Adrenal gland (tissue), 12 donors: ENCODE data around the gene KIF6. TPM values are rescaled to one million over a fixed set of nuclear protein-coding genes. Genes with fewer than 3 reads are reported as not detected.
"Not testable (repeated sequence)": the region's sequence is repeated elsewhere in the genome, so short reads cannot be mapped to it uniquely, and the experiment has no call there.

Experiments used
- DNase-seq, 7 donors: peaks; one replicate each; pipeline ENCODE4 v3.0.0-alpha.2; 2019 to 2020
- H3K27ac ChIP-seq, 5 donors: fragments of 200-600 bp; sonication (generic) in 4 of 5; 1 replicate in 3 of 5; 2 replicates in 2 of 5; pipeline versions ENCODE4 v1.5.1 to v1.8.0; 2016 to 2020; ENCODE audit warnings: mild to moderate bottlenecking in 1 of 5
- H3K27me3 ChIP-seq: fragments of 200-600 bp; 2 replicates; pipeline ENCODE4 v1.8.0; 2021
- H3K36me3 ChIP-seq, 2 donors: fragments of 200-600 bp; replicated peaks in 1 of 2; 1 replicate in 1 of 2; 2 replicates in 1 of 2; pipeline versions ENCODE4 v1.5.1 to v1.8.0; 2018 to 2022
- H3K4me1 ChIP-seq, 2 donors: fragments of 200-600 bp; replicated peaks in 1 of 2; 1 replicate in 1 of 2; 2 replicates in 1 of 2; pipeline versions ENCODE4 v1.5.1 to v1.8.0; 2018 to 2021
- H3K4me3 ChIP-seq, 4 donors: fragments of 200-600 bp; sonication (generic) in 3 of 4; one replicate each; pipeline ENCODE4 v1.5.1; 2016 to 2018
- H3K9me3 ChIP-seq, 3 donors: fragments of 200-600 bp; sonication (generic) in 1 of 3; replicated peaks in 1 of 3; 1 replicate in 2 of 3; 2 replicates in 1 of 3; pipeline versions ENCODE4 v1.5.1 to v1.8.0; 2016 to 2021
- CTCF ChIP-seq, 6 experiments: fragments of 450-650 bp in 4 of 6; fragments of 200-600 bp in 2 of 6; sonication (generic) in 1 of 6; IDR thresholded peaks; 1 replicate in 5 of 6; 2 replicates in 1 of 6; pipeline versions ENCODE4 v1.5.1 to v1.8.0; 2016 to 2021; ENCODE audit warnings: antibody characterized with exemption in 6 of 6, mild to moderate bottlenecking in 2 of 6, moderate library complexity in 1 of 6
- POLR2A ChIP-seq, 2 donors: fragments of 450-650 bp; IDR thresholded peaks; one replicate each; pipeline ENCODE4 v1.6.1; 2017; ENCODE audit warnings: antibody characterized with exemption in 2 of 2, mild to moderate bottlenecking in 2 of 2, moderate library complexity in 1 of 2
- WGBS, 4 donors: extraction: QIAGEN DNeasy Blood & Tissue Kit in 2 of 4; methylation state at CpG; one replicate each; pipeline versions ENCODE4 v1.1.5 to v1.1.7; 2013 to 2017; 5-methylcytosine and 5-hydroxymethylcytosine counted together
- intact Hi-C, 2 donors: fragments of 100-400 bp; cut with DNase I; formaldehyde crosslinking; loops; one replicate each; pipeline versions ENCODE4 v1.14.1 to v1.15.0; 2022 to 2023
- polyA plus RNA-seq, 3 donors: library from polyadenylated mRNA; stranded (reverse); fragments of 200-250 nt in 2 of 3; fragments of 350-450 nt in 1 of 3; fragmentation: Illumina TruSeq in 1 of 3; extraction: RNeasy Lipid Tissue Mini Kit (QIAGEN cat#74804) in 1 of 3; gene quantifications; one replicate each; pipeline ENCODE4 v1.2.3, GENCODE V29; 2013 to 2014
- total RNA-seq, 9 donors: library from RNA; depleted of rRNA in 4 of 9; stranded (reverse); fragments of >200 nt in 4 of 9; fragments of 120-200 nt in 1 of 9; fragmentation: NEBNext Ultra II Directional in 1 of 9; extraction: Animal tissue kit (Norgen Biotek cat#: 25700) in 1 of 9; gene quantifications; one replicate each; pipeline versions ENCODE4 v1.1.0 to v1.2.4, GENCODE V29; 2013 to 2023
- donor health status: healthy with polysubstance abuse.
- donor health status: Bipolar disorder and iron deficiency.
- donor health status: DM: yes; HTN: yes; CAD: no.
- donor health status: DM: no; HTN: no; CAD: no.
- donor health status: DM: no; HTN: no; CAD: no.
- donor health status: DM: yes; HTN: yes; CAD: no.

The KIF6 gene
- total and polyA plus RNA-seq, 12 donors = 0.52 to 4.2 (median 0.73) TPM

GRCh38 chr6:39294133-39294532 lies 431.1 kb downstream of the KIF6 start:
- Histone ChIP-seq H3K4me1 (peaks cover 0 to 18% of the 10 kb centered on the region in 2 donors), H3K27me3 (no peaks in the 10 kb centered on the region), H3K27ac (no peak overlapping the region), H3K4me3 (no peak overlapping the region), H3K9me3 (no peaks in the 10 kb centered on the region), H3K36me3 (no peaks in the 10 kb centered on the region)
- TF ChIP-seq POLR2A (IDR thresholded peaks at IDR 0.05) (no peak), CTCF (IDR thresholded peaks at IDR 0.05) (no peak)
- 49 to 62% (median 56%) methylated on average over 5 of the region's 5 CpGs for WGBS, 4 donors
- intact Hi-C loops = no loop called here
- peak in 2 of 7 donors; percentile 28 to 56 for DNase-seq

GRCh38 chr6:39292637-39293036 lies 432.6 kb downstream of the KIF6 start:
- Histone ChIP-seq H3K27me3 (no peaks in the 10 kb centered on the region), H3K27ac (no peak overlapping the region), H3K9me3 (no peaks in the 10 kb centered on the region), H3K4me1 (peaks cover 0 to 13% of the 10 kb centered on the region in 2 donors), H3K4me3 (no peak overlapping the region), H3K36me3 (no peaks in the 10 kb centered on the region)
- intact Hi-C loops = no loop called here
- TF ChIP-seq CTCF (IDR thresholded peaks at IDR 0.05) (no peak), POLR2A (IDR thresholded peaks at IDR 0.05) (no peak)
- DNase-seq = no peak
- WGBS, 4 donors = 91 to 100% (median 93%) methylated on average over 2 to 6 of the region's 6 CpGs

- H3K9me3 ChIP-seq = no peaks in the 10 kb centered on the region
- intact Hi-C loops = no loop called here
These were observed 435.7 kb downstream of the KIF6 start for GRCh38 chr6:39289490-39289889.

GRCh38 chr6:39287601-39288000 lies 437.6 kb downstream of the KIF6 start:
- no peaks in the 10 kb centered on the region for H3K9me3 ChIP-seq

More at GRCh38 chr6:39289490-39289889, 435.7 kb downstream of the KIF6 start:
- 75 to 86% (median 80%) methylated on average over 1 to 2 of the region's 2 CpGs for WGBS, 4 donors
- Histone ChIP-seq H3K27me3 (no peaks in the 10 kb centered on the region), H3K27ac (no peak overlapping the region), H3K4me3 (no peak overlapping the region), H3K36me3 (no peaks in the 10 kb centered on the region), H3K4me1 (no peaks in the 10 kb centered on the region)
- no peak for TF ChIP-seq CTCF (IDR thresholded peaks at IDR 0.05)
- no peak for TF ChIP-seq POLR2A (IDR thresholded peaks at IDR 0.05)
- DNase-seq = no peak

GRCh38 chr6:39286596-39286995 lies 438.6 kb downstream of the KIF6 start:
- DNase-seq, H3K27ac ChIP-seq, H3K4me3 ChIP-seq, intact Hi-C loops, H3K9me3 ChIP-seq, H3K4me1 ChIP-seq, H3K27me3 ChIP-seq, H3K36me3 ChIP-seq: not testable (repeated sequence)
- 56 to 90% (median 74%) methylated on average over 9 to 10 of the region's 10 CpGs for WGBS, 4 donors

More at GRCh38 chr6:39287601-39288000, 437.6 kb downstream of the KIF6 start:
- no peaks in the 10 kb centered on the region for H3K36me3 ChIP-seq
- H3K4me3 ChIP-seq = no peak overlapping the region
- H3K4me1 ChIP-seq = no peaks in the 10 kb centered on the region
- no peaks in the 10 kb centered on the region for H3K27me3 ChIP-seq
- TF ChIP-seq POLR2A (IDR thresholded peaks at IDR 0.05) = no peak
- 85 to 94% (median 92%) methylated on average over 3 of the region's 3 CpGs for WGBS, 4 donors
- DNase-seq = no peak
- intact Hi-C loops = no loop called here
- H3K27ac ChIP-seq = no peak overlapping the region
